Measurements from ENCODE around the gene EFNA4. TPM values are rescaled to one million over a fixed set of nuclear protein-coding genes. Genes with fewer than 3 reads are reported as not detected.

EFNA4 gene, protein sequence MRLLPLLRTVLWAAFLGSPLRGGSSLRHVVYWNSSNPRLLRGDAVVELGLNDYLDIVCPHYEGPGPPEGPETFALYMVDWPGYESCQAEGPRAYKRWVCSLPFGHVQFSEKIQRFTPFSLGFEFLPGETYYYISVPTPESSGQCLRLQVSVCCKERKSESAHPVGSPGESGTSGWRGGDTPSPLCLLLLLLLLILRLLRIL
- total RNA-seq (2021; ENCODE audit: unreplicated experiment) (9.8 TPM), Bru-seq, nascent RNA (percentile 61 among the genes with signal in this experiment), BruChase-seq, experiment 1, labeled RNA remaining after a 6-hour chase (percentile 59 among the genes with signal in this experiment), BruChase-seq, experiment 2, labeled RNA remaining after a 2-hour chase (percentile 88 among the genes with signal in this experiment)
- 9.0 and 10.9 TPM in 2 replicates for polyA plus RNA-seq (2012)
- long read RNA-seq, transcript EFNA4-202 (4 exons, 1,263 nt): major isoform, 5 of 10 reads
- long read RNA-seq, partial matches to known transcripts: 3 of 10 reads
- long read RNA-seq, other reads (novel, unspliced or antisense): 0 of 10 reads

DNA sequence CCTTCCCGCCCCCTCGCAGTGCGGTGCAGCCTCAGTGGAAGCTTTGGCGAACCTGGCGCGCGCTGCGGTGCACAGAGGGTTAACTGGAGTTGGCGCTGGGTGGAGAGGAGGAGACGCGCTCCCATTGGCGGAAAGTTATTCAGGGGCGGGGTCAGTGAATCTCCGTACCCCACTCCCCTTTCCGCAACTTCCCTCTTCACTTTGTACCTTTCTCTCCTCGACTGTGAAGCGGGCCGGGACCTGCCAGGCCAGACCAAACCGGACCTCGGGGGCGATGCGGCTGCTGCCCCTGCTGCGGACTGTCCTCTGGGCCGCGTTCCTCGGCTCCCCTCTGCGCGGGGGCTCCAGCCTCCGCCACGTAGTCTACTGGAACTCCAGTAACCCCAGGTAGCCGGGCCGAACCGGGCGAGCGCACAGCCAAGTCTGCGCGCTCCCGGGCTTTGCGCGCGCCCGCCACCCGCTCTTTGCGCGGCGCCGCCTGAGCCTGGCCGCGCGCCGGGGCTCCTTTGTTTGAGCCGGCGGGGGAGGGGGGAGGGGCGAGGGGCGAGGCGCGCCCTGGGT, at the start of gene EFNA4:
TSS of gene EFNA4 (plus strand) at position 191 of the 561 bp plus-strand sequence. CDS start at position 275, 84 bp downstream.
- H2AFZ ChIP-seq (ENCODE audit: low read depth, low read length, poor library complexity, severe bottlenecking): peak within 1 kb of the TSS; percentile 45
- intact Hi-C loops (cut with micrococcal nuclease): loop anchor here (5.0 kb wide), 3 partner anchors 91 to 506 kb away; partner anchors contain the start of genes CKS1B, SHC1 and UBE2Q1
- DNase-seq (ENCODE audit: low read depth, low spot score): peak; percentile 79
- peak within 1 kb of the TSS; percentile 72 for H3K9ac ChIP-seq (ENCODE audit: low read length)
- POLR2A ChIA-PET: interaction anchor here (1.4 to 1.6 kb wide), 2 partner anchors 17 to 21 kb away, joined by 5 to 7 read pairs; no protein-coding TSS in a partner anchor
- peak; percentile 75 for TF ChIP-seq SP1 (IDR thresholded peaks at IDR 0.05; ENCODE audit: low read depth)
- TF ChIP-seq EZH2 (IDR thresholded peaks at IDR 0.05): no peak
- TF ChIP-seq, protein P1, sequence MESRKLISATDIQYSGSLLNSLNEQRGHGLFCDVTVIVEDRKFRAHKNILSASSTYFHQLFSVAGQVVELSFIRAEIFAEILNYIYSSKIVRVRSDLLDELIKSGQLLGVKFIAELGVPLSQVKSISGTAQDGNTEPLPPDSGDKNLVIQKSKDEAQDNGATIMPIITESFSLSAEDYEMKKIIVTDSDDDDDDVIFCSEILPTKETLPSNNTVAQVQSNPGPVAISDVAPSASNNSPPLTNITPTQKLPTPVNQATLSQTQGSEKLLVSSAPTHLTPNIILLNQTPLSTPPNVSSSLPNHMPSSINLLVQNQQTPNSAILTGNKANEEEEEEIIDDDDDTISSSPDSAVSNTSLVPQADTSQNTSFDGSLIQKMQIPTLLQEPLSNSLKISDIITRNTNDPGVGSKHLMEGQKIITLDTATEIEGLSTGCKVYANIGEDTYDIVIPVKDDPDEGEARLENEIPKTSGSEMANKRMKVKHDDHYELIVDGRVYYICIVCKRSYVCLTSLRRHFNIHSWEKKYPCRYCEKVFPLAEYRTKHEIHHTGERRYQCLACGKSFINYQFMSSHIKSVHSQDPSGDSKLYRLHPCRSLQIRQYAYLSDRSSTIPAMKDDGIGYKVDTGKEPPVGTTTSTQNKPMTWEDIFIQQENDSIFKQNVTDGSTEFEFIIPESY (IDR thresholded peaks at IDR 0.05; ENCODE audit: extremely low read depth, insufficient replicate concordance, low read length): no peak
- no peak for TF ChIP-seq ZFX (IDR thresholded peaks at IDR 0.05)
- TF ChIP-seq SIN3A (IDR thresholded peaks at IDR 0.05; ENCODE audit: low read depth): peak; percentile 55; the same call in 1 of the 2 replicates
- peak; percentile 18 for TF ChIP-seq TCF7L2 (IDR thresholded peaks at IDR 0.05; ENCODE audit: borderline replicate concordance, extremely low read depth, insufficient read depth, insufficient read length)
- TF ChIP-seq, protein P2, sequence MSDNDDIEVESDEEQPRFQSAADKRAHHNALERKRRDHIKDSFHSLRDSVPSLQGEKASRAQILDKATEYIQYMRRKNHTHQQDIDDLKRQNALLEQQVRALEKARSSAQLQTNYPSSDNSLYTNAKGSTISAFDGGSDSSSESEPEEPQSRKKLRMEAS (IDR thresholded peaks at IDR 0.05): no peak
- peak; percentile 76 for TF ChIP-seq POLR2A (IDR thresholded peaks at IDR 0.05; ENCODE audit: borderline replicate concordance, extremely low read depth, insufficient read depth, insufficient read length)
- TF ChIP-seq CEBPB (IDR thresholded peaks at IDR 0.05; ENCODE audit: low read depth): no peak
- TF ChIP-seq, protein P3, sequence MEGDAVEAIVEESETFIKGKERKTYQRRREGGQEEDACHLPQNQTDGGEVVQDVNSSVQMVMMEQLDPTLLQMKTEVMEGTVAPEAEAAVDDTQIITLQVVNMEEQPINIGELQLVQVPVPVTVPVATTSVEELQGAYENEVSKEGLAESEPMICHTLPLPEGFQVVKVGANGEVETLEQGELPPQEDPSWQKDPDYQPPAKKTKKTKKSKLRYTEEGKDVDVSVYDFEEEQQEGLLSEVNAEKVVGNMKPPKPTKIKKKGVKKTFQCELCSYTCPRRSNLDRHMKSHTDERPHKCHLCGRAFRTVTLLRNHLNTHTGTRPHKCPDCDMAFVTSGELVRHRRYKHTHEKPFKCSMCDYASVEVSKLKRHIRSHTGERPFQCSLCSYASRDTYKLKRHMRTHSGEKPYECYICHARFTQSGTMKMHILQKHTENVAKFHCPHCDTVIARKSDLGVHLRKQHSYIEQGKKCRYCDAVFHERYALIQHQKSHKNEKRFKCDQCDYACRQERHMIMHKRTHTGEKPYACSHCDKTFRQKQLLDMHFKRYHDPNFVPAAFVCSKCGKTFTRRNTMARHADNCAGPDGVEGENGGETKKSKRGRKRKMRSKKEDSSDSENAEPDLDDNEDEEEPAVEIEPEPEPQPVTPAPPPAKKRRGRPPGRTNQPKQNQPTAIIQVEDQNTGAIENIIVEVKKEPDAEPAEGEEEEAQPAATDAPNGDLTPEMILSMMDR (IDR thresholded peaks at IDR 0.05 in 2 of 3, conservative IDR thresholded peaks at IDR 0.05 in 1 of 3; ENCODE audit: borderline replicate concordance in 1 of 3, insufficient read depth in 1 of 3, low read depth in 2 of 3, low read length in 2 of 3): no peak
- TF ChIP-seq YY1 (IDR thresholded peaks at IDR 0.05; ENCODE audit: extremely low read depth, insufficient replicate concordance, low read depth, low read length): no peak
- TF ChIP-seq FOSL1 (IDR thresholded peaks at IDR 0.05; ENCODE audit: low read depth): no peak
- TF ChIP-seq ZNF274 (IDR thresholded peaks at IDR 0.05; ENCODE audit: low read depth, low read length): no peak
- no peak for TF ChIP-seq SRF (IDR thresholded peaks at IDR 0.05; ENCODE audit: low read depth)
- TF ChIP-seq EZH2phosphoT487 (IDR thresholded peaks at IDR 0.05; ENCODE audit: borderline replicate concordance): no peak
- TF ChIP-seq POLR2AphosphoS5 (IDR thresholded peaks at IDR 0.05; ENCODE audit: low read depth, low read length): peak; percentile 80
- TF ChIP-seq, protein P4, sequence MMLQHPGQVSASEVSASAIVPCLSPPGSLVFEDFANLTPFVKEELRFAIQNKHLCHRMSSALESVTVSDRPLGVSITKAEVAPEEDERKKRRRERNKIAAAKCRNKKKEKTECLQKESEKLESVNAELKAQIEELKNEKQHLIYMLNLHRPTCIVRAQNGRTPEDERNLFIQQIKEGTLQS (IDR thresholded peaks at IDR 0.05): no peak
- TF ChIP-seq RAD21 (IDR thresholded peaks at IDR 0.05; ENCODE audit: low read depth): no peak
- peaks cover 21 to 35% of the 10 kb centered on the region in 2 experiments for H3K4me1 ChIP-seq (ENCODE audit: control insufficient read depth in 1 of 2, insufficient read depth in 2 of 2, low read length in 2 of 2)
- RAD21 ChIA-PET (ENCODE audit: low non-redundant PET in 1 of 2, low total read pairs in 2 of 2, uncharacterized antibody in 2 of 2, unreplicated experiment in 2 of 2): interaction anchor here in 1 of 2 experiments (1.2 to 2.3 kb wide), 2 partner anchors 15 to 21 kb away, joined by 4 to 9 read pairs; partner anchors contain the start of gene EFNA3
- ATAC-seq: peak; percentile 79
- H3K4me3 ChIP-seq (replicated peaks in 1 of 2; ENCODE audit: low read depth in 1 of 2, low read length in 2 of 2): peak within 1 kb of the TSS; percentile 77 to 84
- no peaks in the 10 kb centered on the region for H3K27me3 ChIP-seq (ENCODE audit: insufficient read depth, low read length)
- no peaks in the 10 kb centered on the region for H4K20me1 ChIP-seq (ENCODE audit: insufficient read depth)
- no TSS peak for BruUV-seq (replicated peaks)
- peak within 1 kb of the TSS; percentile 93 for H3K27ac ChIP-seq (ENCODE audit: low read depth, low read length)
- CTCF ChIA-PET: interaction anchor here (1.0 to 6.7 kb wide), 6 partner anchors 12 to 109 kb away, joined by 3 to 44 read pairs (median 6); partner anchors contain the start of genes EFNA3 and KRTCAP2
- no peaks in the 10 kb centered on the region for H3K9me2 ChIP-seq (ENCODE audit: insufficient read depth)
- H3K79me2 ChIP-seq (ENCODE audit: insufficient read depth, low read length): 0 out of 2 replicates have a peak, but pooled peaks cover 5% of the 10 kb centered on the region
- peak within 1 kb of the TSS; percentile 95 for H3K4me2 ChIP-seq (ENCODE audit: low read length)
- peaks cover 8 to 11% of the 10 kb centered on the region in 2 experiments; a peak in 3 of 4 replicates for H3K36me3 ChIP-seq (ENCODE audit: control insufficient read depth in 1 of 2, insufficient read depth in 2 of 2, low read length in 2 of 2)
- H3K9me3 ChIP-seq (ENCODE audit: control insufficient read depth in 1 of 2, insufficient read depth in 1 of 2, low read depth in 1 of 2, low read length in 2 of 2): no peaks in the 10 kb centered on the region
